A673 (cell line): ENCODE results near the gene PTPN14. TPM values are rescaled to one million over a fixed set of nuclear protein-coding genes. Genes with fewer than 3 reads are reported as not detected.

Source experiments
- BruUV-seq: library from RNA; stranded (reverse); fragments of 400-500 nt; replicated peaks from 2 replicates; lab custom pipeline; 2021; lab: Mats Ljungman, UMichigan
- CTCF ChIA-PET: fragments of 300-600 bp; sonication (Branson Sonifier 250); formaldehyde crosslinking; loops from one replicate; lab custom pipeline; 2022; ENCODE audit warnings: antibody characterized with exemption; lab: Charles Lee
- POLR2A ChIA-PET: fragments of 300-600 bp; sonication (Branson Sonifier 250); formaldehyde crosslinking; loops from one replicate; lab custom pipeline; 2022; ENCODE audit warnings: antibody characterized with exemption; ENCODE audit not compliant: low non-redundant PET; lab: Charles Lee
- DNase-seq: peaks from one replicate; pipeline ENCODE4 v3.0.0-alpha.2; 2015; ENCODE audit warnings: low spot score
- H3K27ac ChIP-seq: fragments of 200-600 bp; sonication (generic); 2 replicates; pipeline ENCODE4 v1.5.1; 2016; ENCODE audit warnings: mixed run types, low read depth, mild to moderate bottlenecking, mixed read lengths, antibody characterized with exemption, low read length; ENCODE audit not compliant: poor library complexity, severe bottlenecking
- H3K27me3 ChIP-seq: fragments of 200-600 bp; sonication (generic); replicated peaks from 2 replicates; pipeline ENCODE4 v1.6.1; 2017; ENCODE audit warnings: mixed run types, low read depth, mild to moderate bottlenecking, mixed read lengths, antibody characterized with exemption, low read length; ENCODE audit not compliant: insufficient read depth, poor library complexity
- H3K36me3 ChIP-seq: fragments of 200-600 bp; sonication (generic); 2 replicates; pipeline ENCODE4 v1.6.1; 2016; ENCODE audit warnings: mixed run types, mild to moderate bottlenecking, mixed read lengths, antibody characterized with exemption, low read length; ENCODE audit not compliant: insufficient read depth, poor library complexity, severe bottlenecking
- H3K4me1 ChIP-seq: fragments of 200-600 bp; sonication (generic); 2 replicates; pipeline ENCODE4 v1.6.1; 2017; ENCODE audit warnings: mixed run types, mild to moderate bottlenecking, mixed read lengths, antibody characterized with exemption, low read length; ENCODE audit not compliant: insufficient read depth, poor library complexity, severe bottlenecking
- H3K4me3 ChIP-seq: fragments of 200-600 bp; sonication (generic); 2 replicates; pipeline ENCODE4 v1.5.1; 2016; ENCODE audit warnings: low read depth, mixed run types, mild to moderate bottlenecking, mixed read lengths, low read length; ENCODE audit not compliant: poor library complexity, severe bottlenecking
- H3K9me3 ChIP-seq: fragments of 200-600 bp; sonication (generic); 2 replicates; pipeline ENCODE4 v1.6.1; 2016; ENCODE audit warnings: mixed run types, low read depth, mild to moderate bottlenecking, mixed read lengths, antibody characterized with exemption, low read length; ENCODE audit not compliant: poor library complexity, severe bottlenecking
- CTCF ChIP-seq: fragments of 300-800, 200-600 bp; sonication (generic); conservative IDR thresholded peaks from 2 replicates; pipeline ENCODE4 v1.5.1; 2017; ENCODE audit warnings: low read depth, mild to moderate bottlenecking, antibody characterized with exemption, low read length, moderate library complexity, mixed read lengths
- EZH2 ChIP-seq: fragments of 200-600 bp; sonication (generic); IDR thresholded peaks from 2 replicates; pipeline ENCODE4 v1.6.1; 2017; ENCODE audit warnings: borderline replicate concordance, low read depth, mild to moderate bottlenecking, mixed read lengths, antibody characterized with exemption, low read length; ENCODE audit not compliant: poor library complexity, severe bottlenecking
- intact Hi-C: fragments of 100-400 bp; cut with micrococcal nuclease; formaldehyde crosslinking; loops from one replicate; pipeline ENCODE4 v1.10.0; 2022; ENCODE audit not compliant: unreplicated experiment
- total RNA-seq: library from RNA; stranded (reverse); gene quantifications from 2 replicates; pipeline ENCODE4 v1.2.3, GENCODE V29; 2021

PTPN14 gene
- total RNA-seq, 1 experiment from 2014 or later: 114 TPM

GRCh38 chr1:214393086-214393485 lies 158.3 kb downstream of the PTPN14 start:
- Histone ChIP-seq H3K4me1 (peaks cover 21% of the 10 kb centered on the region), H3K27ac (no peak overlapping the region), H3K4me3 (no peak overlapping the region), H3K9me3 (no peaks in the 10 kb centered on the region), H3K36me3 (peaks cover 82% of the 10 kb centered on the region), H3K27me3 (no peaks in the 10 kb centered on the region)
- intact Hi-C loops: no loop called here
- no peak for TF ChIP-seq EZH2
- no peak for TF ChIP-seq CTCF
- no peak for DNase-seq
- POLR2A ChIA-PET: no interaction called here
- CTCF ChIA-PET: no interaction called here
- BruUV-seq: no TSS peak

GRCh38 chr1:214391873-214392645 lies 159.3 kb downstream of the PTPN14 start:
- peak overlapping the region; percentile 53 for H3K27ac ChIP-seq

DNA sequence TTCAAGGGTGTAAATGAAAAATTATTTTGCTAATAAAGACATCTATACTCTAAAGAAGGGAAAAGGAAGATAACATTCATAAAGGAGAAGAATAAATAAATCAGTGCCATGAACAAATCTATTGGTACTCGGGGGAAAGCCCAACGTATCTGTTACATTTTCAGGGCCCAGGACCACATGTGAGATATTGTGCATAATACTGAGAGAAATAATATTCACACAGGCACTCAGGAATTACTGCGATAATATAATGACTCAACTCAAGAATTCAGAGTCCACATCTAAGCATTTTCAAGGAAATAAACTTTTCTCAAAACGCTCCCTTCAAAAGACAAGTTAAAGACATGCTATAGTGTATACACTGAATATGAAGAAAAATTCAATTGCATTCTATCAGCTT lies 161.7 kb downstream of the PTPN14 start:
- intact Hi-C loops: loop anchor here (2.0 kb wide), 1 partner anchor 195 kb away; no protein-coding TSS in a partner anchor
- H3K36me3 ChIP-seq: peaks cover 75% of the 10 kb centered on the region

More at GRCh38 chr1:214391873-214392645, 159.3 kb downstream of the PTPN14 start:
- ChIA-PET CTCF (no interaction called here), POLR2A (no interaction called here)
- no peak overlapping the region for H3K4me3 ChIP-seq
- TF ChIP-seq CTCF: no peak
- no peak for TF ChIP-seq EZH2
- intact Hi-C loops: no loop called here
- no peaks in the 10 kb centered on the region for H3K27me3 ChIP-seq
- BruUV-seq: no TSS peak
- H3K9me3 ChIP-seq: no peaks in the 10 kb centered on the region
- peaks cover 21% of the 10 kb centered on the region for H3K4me1 ChIP-seq
- DNase-seq: no peak
- H3K36me3 ChIP-seq: peaks cover 81% of the 10 kb centered on the region

More for the DNA sequence above, 161.7 kb downstream of the PTPN14 start:
- peaks cover 18% of the 10 kb centered on the region for H3K4me1 ChIP-seq
- ChIA-PET CTCF (no interaction called here), POLR2A (no interaction called here)
- H3K9me3 ChIP-seq: no peaks in the 10 kb centered on the region
- no peak for TF ChIP-seq CTCF
- no peak for TF ChIP-seq EZH2
- H3K4me3 ChIP-seq: no peak overlapping the region
- no peak for DNase-seq
- no TSS peak for BruUV-seq
- no peaks in the 10 kb centered on the region for H3K27me3 ChIP-seq
- H3K27ac ChIP-seq: peak overlapping the region; percentile 10
